BJ (cell line): ENCODE data around the gene SFXN4. TPM values are rescaled to one million over a fixed set of nuclear protein-coding genes. Genes with fewer than 3 reads are reported as not detected.

Source experiments
- CTCF ChIA-PET: fragments of 350-600 bp; formaldehyde crosslinking; extraction: SDS; loops from one replicate; lab custom pipeline; 2021; ENCODE audit warnings: antibody characterized with exemption, inconsistent platforms; lab: Yijun Ruan, JAX
- POLR2A ChIA-PET: fragments of 300-600 bp; sonication (Branson Sonifier 250); formaldehyde crosslinking; extraction: SDS; loops from one replicate; lab custom pipeline; 2021; ENCODE audit warnings: antibody characterized with exemption; lab: Charles Lee
- DNase-seq: peaks from one replicate; pipeline ENCODE4 v3.0.0-alpha.2; 2011; ENCODE audit warnings: low read depth
- H3K27me3 ChIP-seq: 2 replicates; pipeline ENCODE4 v1.6.0; 2011; ENCODE audit warnings: low read length; ENCODE audit not compliant: control insufficient read depth, insufficient read depth
- H3K36me3 ChIP-seq: 2 replicates; pipeline ENCODE4 v1.5.1; 2011; ENCODE audit warnings: low read length; ENCODE audit not compliant: control insufficient read depth, insufficient read depth
- H3K4me3 ChIP-seq: 2 replicates; pipeline ENCODE4 v1.5.1; 2011; ENCODE audit warnings: low read depth, mild to moderate bottlenecking, control low read depth, low read length
- CTCF ChIP-seq: IDR thresholded peaks from 2 replicates; pipeline ENCODE4 v1.5.1; 2011; ENCODE audit warnings: low read depth, mild to moderate bottlenecking, control low read depth, inconsistent platforms, low read length, moderate library complexity; ENCODE audit not compliant: insufficient read depth
- polyA plus RNA-seq: library from polyadenylated mRNA; depleted of rRNA; stranded (reverse); fragments of >200 nt; gene quantifications from 2 replicates; pipeline ENCODE4 v1.2.3, GENCODE V29; 2011

Gene SFXN4
- polyA plus RNA-seq, 1 experiment, result 9.6 TPM

GRCh38 chr10:119207366-119207666 is 41.8 kb upstream of the SFXN4 start, which contains the start of gene GRK5:
Gene GRK5 (plus strand): TSS chr10:119207571. CDS start chr10:119207918, 347 bp downstream.
- POLR2A ChIA-PET, result interaction anchor here (0.7 to 0.9 kb wide), 2 partner anchors 66 to 519 kb away, joined by 3 read pairs; partner anchors contain the start of gene INPP5F
- no peak for TF ChIP-seq CTCF
- Histone ChIP-seq H3K27me3 (no peaks in the 10 kb centered on the region), H3K36me3 (no peaks in the 10 kb centered on the region), H3K4me3 (peak within 1 kb of the TSS; percentile 91)
- CTCF ChIA-PET, result interaction anchor here (0.6 to 5.9 kb wide), 47 partner anchors 9 to 714 kb away, joined by 3 to 65 read pairs (median 5); partner anchors contain the start of gene RGS10
- peak; percentile 91 for DNase-seq

DNA sequence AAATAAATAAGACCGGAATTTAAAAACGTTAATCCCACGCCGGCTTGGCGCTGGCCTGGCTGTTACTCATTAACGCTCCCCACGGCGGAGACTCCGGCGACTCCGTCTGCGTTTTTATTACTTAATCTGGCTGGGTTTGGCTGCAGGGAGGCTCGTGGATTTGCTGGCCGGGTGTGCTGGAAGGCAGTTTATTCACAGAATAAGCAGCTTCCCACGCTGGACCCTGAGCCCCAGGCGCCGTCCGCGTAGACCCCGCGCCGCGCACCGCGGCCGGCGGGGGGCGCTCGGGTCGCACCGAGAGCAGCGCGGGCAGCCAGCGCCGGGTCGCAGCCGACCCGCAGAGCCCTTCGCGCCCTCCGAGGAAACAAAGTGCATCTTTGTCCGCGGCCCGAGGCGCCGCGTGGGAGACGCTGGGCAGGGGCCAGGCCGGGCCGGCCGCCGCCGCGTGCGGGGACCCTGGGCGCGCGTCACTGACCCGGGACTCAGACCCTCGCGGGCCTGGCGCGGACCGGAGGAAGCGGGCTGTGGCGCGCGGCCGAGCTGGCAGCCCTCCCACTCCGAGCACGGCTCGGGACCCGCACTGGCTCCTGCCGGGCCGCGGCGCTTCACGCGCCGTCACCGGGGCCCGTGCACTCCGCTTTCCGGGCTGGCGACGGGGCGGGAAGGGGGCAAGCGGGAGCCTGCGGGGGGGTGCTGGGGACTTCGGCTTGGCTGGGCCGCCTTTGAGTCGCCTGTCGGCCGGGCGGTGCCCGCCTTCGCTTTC is 41.3 kb upstream of the SFXN4 start:
- Histone ChIP-seq H3K4me3 (peak overlapping the region; percentile 58), H3K36me3 (no peaks in the 10 kb centered on the region), H3K27me3 (no peaks in the 10 kb centered on the region)
- POLR2A ChIA-PET, result interaction anchor here (0.5 to 0.9 kb wide), 2 partner anchors 95 to 519 kb away, joined by 3 to 16 read pairs; partner anchors contain the start of gene INPP5F
- no peak for DNase-seq
- CTCF ChIA-PET, result interaction anchor here (0.6 to 5.9 kb wide), 56 partner anchors 8 to 715 kb away, joined by 3 to 65 read pairs (median 4); partner anchors contain the start of gene RGS10
- TF ChIP-seq CTCF, result peak; percentile 36

DNA sequence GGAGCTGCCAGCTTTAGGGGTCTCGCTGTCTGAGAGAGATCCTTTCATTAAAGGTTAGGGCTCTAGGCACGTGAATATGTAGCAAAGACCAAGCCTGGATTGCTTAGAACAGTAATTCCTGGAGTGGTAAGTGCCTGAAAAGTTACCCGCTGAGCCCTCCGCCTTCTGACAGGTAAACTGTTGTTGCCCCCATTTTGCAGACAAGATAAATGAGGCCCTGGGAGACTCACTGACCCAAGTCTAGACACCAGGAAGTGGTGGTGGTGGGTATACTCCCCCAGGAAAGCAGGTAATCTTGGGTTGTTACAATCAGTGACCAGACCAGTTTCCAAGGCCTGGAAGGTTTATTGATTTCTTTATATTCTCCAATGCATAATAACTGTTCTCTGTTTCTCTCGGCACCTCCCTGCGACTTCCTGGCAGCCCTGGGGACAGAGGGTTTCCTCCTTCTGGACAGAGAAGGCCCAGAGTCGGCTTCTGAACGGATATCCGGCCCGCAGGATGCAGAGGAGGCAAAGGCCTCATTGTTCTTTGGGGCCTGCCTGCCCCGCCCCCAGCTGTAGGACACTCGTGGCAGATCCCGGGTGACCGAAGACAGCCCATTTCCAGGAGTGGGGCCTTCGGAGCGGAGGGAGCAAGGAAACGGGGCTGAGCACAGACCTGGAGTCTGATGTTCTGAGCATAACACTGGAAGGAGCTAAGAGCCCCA is 40.5 kb upstream of the SFXN4 start:
- no peaks in the 10 kb centered on the region for H3K27me3 ChIP-seq
- H3K4me3 ChIP-seq, result peak overlapping the region; percentile 58
- H3K36me3 ChIP-seq, result no peaks in the 10 kb centered on the region
- ChIA-PET POLR2A (interaction anchor here (0.5 kb wide), 1 partner anchor 94 kb away, joined by 16 read pairs; no protein-coding TSS in a partner anchor), CTCF (interaction anchor here (0.6 to 5.9 kb wide), 41 partner anchors 7 to 389 kb away, joined by 3 to 65 read pairs (median 6); partner anchors contain the start of gene RGS10)
- no peak for TF ChIP-seq CTCF
- DNase-seq, result no peak

GRCh38 chr10:119203006-119203405 is 37.5 kb upstream of the SFXN4 start:
- CTCF ChIA-PET, result interaction anchor here (0.6 to 8.6 kb wide), 13 partner anchors 9 to 400 kb away, joined by 3 to 143 read pairs (median 4); partner anchors contain the start of gene RGS10
- H3K27me3 ChIP-seq, result no peaks in the 10 kb centered on the region
- no peaks in the 10 kb centered on the region for H3K36me3 ChIP-seq
- H3K4me3 ChIP-seq, result no peak overlapping the region
- DNase-seq, result no peak
- POLR2A ChIA-PET, result interaction anchor here (0.6 kb wide), 2 partner anchors 18 to 32 kb away, joined by 3 to 5 read pairs; no protein-coding TSS in a partner anchor
- TF ChIP-seq CTCF, result no peak
